HUES64 (cell line): ENCODE results near the gene GAN.

Source experiments
- H3K27ac ChIP-seq: 2 replicates; pipeline ENCODE4 v1.7.0; 2013; ENCODE audit warnings: low read depth, low read length, inconsistent platforms
- H3K27me3 ChIP-seq: 2 replicates; pipeline ENCODE4 v1.6.1; 2013; ENCODE audit warnings: mild to moderate bottlenecking, low read length; ENCODE audit not compliant: insufficient read depth
- H3K36me3 ChIP-seq: 2 replicates; pipeline ENCODE4 v1.6.1; 2013; ENCODE audit warnings: mild to moderate bottlenecking, low read length; ENCODE audit not compliant: insufficient read depth
- H3K4me1 ChIP-seq: 2 replicates; pipeline ENCODE4 v1.6.1; 2013; ENCODE audit warnings: mild to moderate bottlenecking, low read length, moderate library complexity; ENCODE audit not compliant: insufficient read depth
- H3K4me3 ChIP-seq: 2 replicates; pipeline ENCODE4 v1.5.1; 2013; ENCODE audit warnings: mild to moderate bottlenecking, low read length, moderate library complexity
- H3K9ac ChIP-seq: 2 replicates; pipeline ENCODE4 v1.6.1; 2013; ENCODE audit warnings: mild to moderate bottlenecking, low read depth, low read length
- H3K9me3 ChIP-seq: 2 replicates; pipeline ENCODE4 v1.6.1; 2013; ENCODE audit warnings: low read depth, low read length; ENCODE audit not compliant: insufficient read depth
- WGBS: fragments of 150-250, 120-280 bp; methylation state at CpG from one replicate; pipeline ENCODE4 v1.1.7; 2013; ENCODE audit warnings: missing lambda C conversion rate; 5-methylcytosine and 5-hydroxymethylcytosine counted together

The GAN gene

DNA sequence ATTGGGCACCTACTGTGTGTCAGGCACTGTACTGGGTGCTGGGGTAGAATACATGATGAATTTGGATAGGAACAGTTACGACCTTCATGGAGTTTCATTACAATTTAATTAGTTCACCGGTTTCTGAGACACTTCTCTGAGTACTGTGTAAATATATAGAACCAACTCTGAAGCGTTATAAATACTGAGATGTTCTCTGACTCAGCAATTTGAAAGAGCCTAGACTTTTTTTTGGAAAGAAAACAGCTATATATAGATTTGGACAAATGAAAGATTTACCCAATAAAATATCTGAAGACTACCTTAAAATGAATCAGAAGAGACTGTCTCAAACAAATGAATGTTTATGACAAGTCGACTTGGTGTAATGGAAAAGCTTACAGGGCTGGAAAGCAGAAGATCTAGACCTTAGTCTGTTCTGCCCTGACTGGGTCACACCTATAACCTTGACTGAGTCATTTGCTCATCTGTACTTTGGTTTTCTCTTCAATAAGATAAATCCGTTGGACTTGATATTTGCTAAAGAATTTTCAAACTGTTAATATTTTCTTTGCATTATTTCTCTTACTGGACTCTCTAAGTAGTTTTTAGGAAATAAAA lies 4.6 kb upstream of the GAN start:
- no peaks in the 10 kb centered on the region for H3K9me3 ChIP-seq
- H3K27me3 ChIP-seq: no peaks in the 10 kb centered on the region
- no peak overlapping the region for H3K27ac ChIP-seq
- no peak overlapping the region for H3K4me3 ChIP-seq
- H3K4me1 ChIP-seq: peaks cover 15% of the 10 kb centered on the region
- WGBS: 93% methylated on average over 4 of the region's 5 CpGs
- H3K9ac ChIP-seq: no peak overlapping the region
- peaks cover 7% of the 10 kb centered on the region for H3K36me3 ChIP-seq

DNA sequence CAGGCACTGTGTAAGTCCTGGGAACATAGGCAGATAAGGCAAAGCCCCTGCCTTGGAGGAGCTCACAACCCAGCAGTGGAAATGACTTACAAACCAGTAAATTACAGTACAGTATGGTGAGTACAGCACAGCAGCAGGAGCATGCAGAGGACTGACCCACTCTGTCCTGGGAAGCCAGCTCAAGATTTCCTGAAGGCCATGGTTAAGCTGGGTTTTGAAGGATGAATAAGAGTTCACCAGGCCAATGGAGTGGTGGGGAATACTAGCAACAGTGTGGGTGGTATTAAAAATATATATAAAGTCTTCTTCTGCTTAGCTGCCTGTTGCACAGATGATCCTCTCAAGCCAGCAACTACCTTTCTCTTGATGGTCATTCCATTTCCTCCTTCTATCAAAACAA lies 3.0 kb upstream of the GAN start:
- Histone ChIP-seq H3K9me3 (no peaks in the 10 kb centered on the region), H3K27me3 (peaks cover 5% of the 10 kb centered on the region), H3K4me3 (no peak overlapping the region), H3K4me1 (peaks cover 17% of the 10 kb centered on the region), H3K27ac (no peak overlapping the region), H3K9ac (no peak overlapping the region), H3K36me3 (peaks cover 7% of the 10 kb centered on the region)

DNA sequence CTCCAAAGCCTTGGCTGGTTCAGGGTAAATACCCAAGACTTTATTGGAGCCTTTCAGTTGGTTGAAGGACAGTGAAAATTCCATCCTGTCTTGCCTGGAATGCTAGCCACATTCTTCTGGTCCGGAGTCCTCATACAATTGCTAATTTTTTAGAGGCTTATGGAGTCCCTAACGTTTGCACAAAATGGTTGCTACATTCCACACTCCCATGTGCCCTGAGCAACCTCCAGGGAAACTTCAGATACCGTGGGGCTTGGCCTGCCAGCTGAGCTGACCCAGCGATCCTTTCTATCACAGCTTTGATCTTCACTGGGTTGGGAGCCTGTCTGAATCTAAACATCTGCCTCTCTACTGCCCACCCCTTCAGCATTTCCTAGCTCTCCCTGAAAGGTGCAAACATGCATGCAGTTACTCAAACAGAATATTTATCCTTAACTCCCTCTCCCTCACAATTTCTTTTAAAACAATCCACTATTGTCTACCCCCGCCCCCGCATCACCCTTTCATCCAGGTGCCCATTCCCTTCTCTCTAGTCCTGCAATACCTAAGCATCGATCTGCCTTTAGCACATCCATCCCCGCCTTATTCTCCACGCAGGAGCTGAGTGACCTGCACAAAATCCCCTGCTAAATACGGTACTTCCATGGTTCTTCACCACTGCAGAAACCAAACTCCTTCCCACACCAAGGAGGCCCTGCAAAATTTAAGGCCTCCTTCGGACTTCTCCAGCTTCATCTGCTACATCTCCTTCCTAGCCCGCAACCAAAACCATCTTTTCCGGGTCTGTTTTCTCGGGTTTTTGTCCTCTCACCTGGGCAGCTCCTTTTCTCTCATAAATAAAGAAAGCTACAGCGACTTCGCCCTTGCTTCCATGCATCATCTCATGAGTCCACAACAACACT lies 810 bp upstream of the GAN start:
- Histone ChIP-seq H3K9me3 (no peaks in the 10 kb centered on the region), H3K27ac (peak overlapping the region; percentile 91), H3K27me3 (peaks cover 5% of the 10 kb centered on the region), H3K36me3 (peaks cover 7% of the 10 kb centered on the region), H3K4me1 (peaks cover 17% of the 10 kb centered on the region), H3K4me3 (peak overlapping the region; percentile 97), H3K9ac (peak overlapping the region; percentile 92)
- WGBS: 1% methylated on average over 16 of the region's 16 CpGs

DNA sequence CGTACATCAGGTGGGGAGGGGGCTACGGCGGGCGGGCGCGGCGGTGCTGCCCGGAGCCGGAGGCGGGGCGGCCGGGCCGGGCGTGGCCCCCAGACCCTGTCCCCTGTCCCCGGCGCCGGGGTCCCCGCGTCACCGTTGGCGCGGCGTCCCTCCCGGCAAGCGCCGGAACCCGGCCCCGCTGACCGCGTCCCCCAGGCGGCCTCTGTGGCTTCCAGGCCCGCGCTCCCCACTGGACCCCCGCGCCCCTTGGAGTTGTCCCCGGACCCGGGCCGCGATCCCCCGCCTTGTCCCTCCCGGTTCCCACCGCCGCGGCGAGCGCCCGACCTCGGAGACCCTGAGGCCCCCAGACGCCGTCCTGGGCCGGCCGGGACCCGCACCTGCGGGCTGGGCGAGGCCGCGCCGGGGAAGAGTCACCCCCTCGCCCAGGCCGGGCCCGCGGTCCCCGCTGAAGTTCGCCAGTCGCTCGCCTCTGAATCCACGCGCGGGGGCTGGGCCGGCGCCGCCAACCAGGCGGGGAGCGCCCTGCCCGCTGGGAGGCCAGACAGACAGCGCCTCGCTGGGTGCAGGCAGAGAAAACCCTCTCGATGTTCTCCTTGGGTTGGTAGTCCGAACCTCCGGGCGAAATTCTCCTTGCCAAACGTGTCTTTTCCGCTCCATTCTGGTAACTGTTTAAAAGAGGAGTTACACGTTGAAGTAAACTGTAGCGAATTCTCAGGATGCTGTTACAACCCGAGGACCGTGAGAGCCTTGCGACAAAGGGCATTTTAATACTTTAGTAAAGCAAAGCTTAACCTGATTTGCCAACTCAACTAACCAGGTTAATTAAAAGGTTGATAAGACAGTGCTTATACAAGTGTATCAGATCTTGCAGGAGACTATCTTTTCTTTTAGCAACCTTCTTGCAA lies 761 bp downstream of the GAN start:
- Histone ChIP-seq H3K27ac (peak overlapping the region; percentile 82; the same call in 1 of the 2 replicates), H3K36me3 (peaks cover 7% of the 10 kb centered on the region), H3K4me1 (peaks cover 17% of the 10 kb centered on the region), H3K4me3 (peak overlapping the region; percentile 97), H3K9me3 (no peaks in the 10 kb centered on the region), H3K9ac (peak overlapping the region; percentile 92), H3K27me3 (peaks cover 5% of the 10 kb centered on the region)
- WGBS: under 1% methylated on average over 88 of the region's 88 CpGs

DNA sequence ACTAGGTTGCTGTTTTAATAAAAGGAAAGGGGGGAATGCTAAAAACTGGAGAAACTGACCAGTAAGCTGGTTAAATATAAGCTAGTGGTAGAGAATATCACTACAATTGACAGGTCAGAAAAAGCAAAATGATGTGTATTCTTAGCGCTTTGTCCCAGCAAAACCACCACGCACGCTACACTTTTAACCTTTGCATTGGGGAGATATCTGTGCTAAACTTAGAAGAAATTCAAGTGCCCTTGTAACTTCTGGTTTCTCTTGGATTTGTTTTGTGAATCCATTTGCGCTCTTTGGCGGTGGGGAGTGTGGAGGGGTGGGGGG lies 1.4 kb downstream of the GAN start:
- Histone ChIP-seq H3K9me3 (no peaks in the 10 kb centered on the region), H3K4me1 (peaks cover 17% of the 10 kb centered on the region), H3K36me3 (peaks cover 7% of the 10 kb centered on the region), H3K27me3 (peaks cover 5% of the 10 kb centered on the region), H3K9ac (peak overlapping the region; percentile 92; the same call in 1 of the 2 replicates), H3K4me3 (peak overlapping the region; percentile 97), H3K27ac (no peak overlapping the region)
- WGBS: 63% methylated on average over 5 of the region's 5 CpGs

DNA sequence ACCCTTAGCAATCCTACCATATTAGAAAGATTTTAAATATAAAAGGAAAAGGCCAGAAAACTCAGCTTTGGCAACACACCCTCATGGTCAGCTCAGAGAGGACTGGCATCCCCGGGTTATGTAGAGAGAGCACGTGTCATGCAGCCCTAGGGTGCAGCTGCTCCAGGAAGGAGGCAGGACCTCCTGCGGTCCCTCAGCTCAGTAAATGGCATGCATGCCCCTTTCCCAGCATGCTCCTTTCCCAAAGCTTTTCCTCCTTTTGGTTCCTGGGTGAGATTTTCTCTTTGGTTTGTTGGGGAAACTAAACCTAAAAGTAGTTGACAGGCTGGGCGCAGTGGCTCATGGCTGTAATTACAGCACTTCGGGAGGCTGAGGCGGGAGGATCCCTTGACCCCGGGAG lies 3.9 kb downstream of the GAN start:
- no peak overlapping the region for H3K4me3 ChIP-seq
- H3K27me3 ChIP-seq: peaks cover 5% of the 10 kb centered on the region
- WGBS: 83% methylated on average over 7 of the region's 7 CpGs
- H3K36me3 ChIP-seq: no peaks in the 10 kb centered on the region
- peaks cover 3% of the 10 kb centered on the region; the same call in 1 of the 2 replicates for H3K4me1 ChIP-seq
- no peak overlapping the region for H3K27ac ChIP-seq
- no peaks in the 10 kb centered on the region for H3K9me3 ChIP-seq
- H3K9ac ChIP-seq: no peak overlapping the region

DNA sequence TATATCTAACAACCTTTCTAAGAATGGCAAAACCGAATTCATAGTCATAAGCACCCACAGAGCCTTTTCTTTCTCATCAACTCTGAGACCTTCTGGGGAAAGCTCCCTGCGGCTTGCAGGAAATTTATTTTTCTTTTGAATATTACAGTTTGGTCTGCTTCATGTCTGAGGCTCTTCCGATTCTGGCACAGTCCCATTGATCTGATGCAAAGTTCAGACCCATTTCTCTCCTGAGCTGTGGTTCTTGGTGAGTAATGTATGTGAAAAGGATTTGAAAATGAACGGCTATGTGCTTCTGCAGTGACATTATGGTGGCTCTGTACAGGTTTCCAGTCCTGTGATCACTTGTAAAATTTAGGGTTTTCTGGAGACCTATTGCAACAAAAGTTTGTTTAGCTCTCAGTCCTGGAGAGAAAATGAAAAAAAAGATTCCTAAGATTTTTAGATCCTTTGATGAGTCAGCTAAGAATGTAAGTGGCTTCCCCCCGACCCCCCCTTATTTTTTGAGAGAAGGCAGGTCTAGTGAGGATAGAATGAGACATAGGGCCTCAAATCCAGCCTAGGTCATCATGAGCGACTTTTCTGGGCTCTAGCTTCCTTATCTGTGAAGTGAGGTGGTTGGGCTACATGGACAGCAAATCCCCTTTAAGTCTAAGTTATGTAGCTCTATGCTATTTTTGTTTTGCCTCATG lies 4.6 kb downstream of the GAN start:
- Histone ChIP-seq H3K36me3 (no peaks in the 10 kb centered on the region), H3K27ac (no peak overlapping the region), H3K9ac (no peak overlapping the region), H3K4me1 (peaks cover 3% of the 10 kb centered on the region; the same call in 1 of the 2 replicates), H3K27me3 (peaks cover 5% of the 10 kb centered on the region), H3K9me3 (no peaks in the 10 kb centered on the region), H3K4me3 (no peak overlapping the region)
- 76% methylated on average over 6 of the region's 6 CpGs for WGBS

DNA sequence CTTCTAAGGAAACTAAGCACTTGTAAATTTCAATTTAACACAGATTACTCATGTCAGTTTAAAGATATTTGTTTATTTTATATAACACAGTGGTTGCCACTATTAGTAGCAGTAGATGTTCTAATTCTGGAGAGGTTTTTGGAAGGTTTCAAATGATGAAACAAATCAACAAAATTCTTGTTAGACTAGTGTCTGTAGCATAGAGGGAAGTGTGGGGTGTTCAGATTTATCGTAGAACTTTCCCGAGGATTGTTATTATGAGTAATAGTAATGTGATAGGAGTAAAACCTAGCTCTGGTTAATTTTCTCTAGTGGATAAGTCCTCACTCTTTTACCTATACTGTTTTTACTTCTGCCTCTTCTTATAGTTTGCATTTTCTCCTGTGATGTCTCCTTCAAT lies 6.3 kb downstream of the GAN start:
- Histone ChIP-seq H3K4me3 (no peak overlapping the region), H3K27ac (no peak overlapping the region), H3K9me3 (no peaks in the 10 kb centered on the region), H3K4me1 (no peaks in the 10 kb centered on the region), H3K27me3 (peaks cover under 1% of the 10 kb centered on the region), H3K9ac (no peak overlapping the region), H3K36me3 (no peaks in the 10 kb centered on the region)
- WGBS: 95% methylated on average over 2 of the region's 2 CpGs

DNA sequence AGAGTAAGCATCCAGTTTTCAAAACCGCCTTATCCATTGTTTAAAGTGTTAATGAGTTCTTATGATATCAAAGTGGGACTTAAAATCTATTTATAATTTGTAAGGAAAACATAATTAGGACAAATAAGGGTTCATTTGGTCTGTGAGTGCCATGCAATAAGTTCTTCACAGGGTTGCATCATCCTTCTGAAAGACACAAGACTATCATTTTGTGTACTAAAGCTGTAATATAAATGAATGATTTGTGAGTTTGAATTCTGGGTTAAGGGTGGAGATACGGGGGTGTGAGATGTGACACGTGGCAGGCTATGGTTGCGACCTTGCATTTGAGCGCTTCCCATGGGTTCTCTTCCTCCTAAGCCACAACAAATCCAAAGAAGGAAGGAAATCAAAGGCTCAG lies 6.8 kb downstream of the GAN start:
- 96% methylated on average over 5 of the region's 5 CpGs for WGBS
- no peak overlapping the region for H3K27ac ChIP-seq
- no peaks in the 10 kb centered on the region for H3K4me1 ChIP-seq
- no peak overlapping the region for H3K4me3 ChIP-seq
- no peaks in the 10 kb centered on the region for H3K9me3 ChIP-seq
- H3K36me3 ChIP-seq: no peaks in the 10 kb centered on the region
- H3K27me3 ChIP-seq: no peaks in the 10 kb centered on the region
- H3K9ac ChIP-seq: no peak overlapping the region

DNA sequence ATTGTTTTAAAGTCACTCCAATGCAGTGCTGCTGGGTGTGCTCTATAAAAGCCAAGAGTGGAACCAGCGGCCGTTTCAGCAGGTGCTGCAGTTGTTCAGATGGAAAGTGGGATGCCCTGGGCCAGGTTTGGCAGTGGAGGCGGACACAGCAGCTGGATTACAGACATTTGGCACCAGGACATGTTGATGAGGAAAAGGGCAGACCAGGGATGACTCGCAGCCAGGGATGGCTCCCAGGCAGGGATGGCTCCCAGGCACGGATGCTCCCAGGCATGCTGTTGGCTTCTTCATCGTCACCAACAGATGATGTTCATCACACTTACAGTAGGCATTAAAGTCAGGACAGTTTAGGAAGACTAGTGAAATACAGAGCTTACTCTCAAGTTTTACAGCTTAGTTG lies 10.0 kb downstream of the GAN start:
- Histone ChIP-seq H3K4me3 (no peak overlapping the region), H3K27me3 (no peaks in the 10 kb centered on the region), H3K4me1 (no peaks in the 10 kb centered on the region), H3K9me3 (no peaks in the 10 kb centered on the region), H3K36me3 (no peaks in the 10 kb centered on the region), H3K27ac (no peak overlapping the region), H3K9ac (no peak overlapping the region)
- WGBS: 95% methylated on average over 6 of the region's 6 CpGs
